Hepatocyte (in vitro differentiated cells): ENCODE data around the gene REPS2. TPM values are rescaled to one million over a fixed set of nuclear protein-coding genes. Genes with fewer than 3 reads are reported as not detected.

Experiments used
- DNase-seq: peaks from one replicate; pipeline ENCODE4 v3.0.0-alpha.2; 2016; ENCODE audit warnings: low spot score
- H2AFZ ChIP-seq: fragments of 200-600 bp; sonication (generic); 2 replicates; pipeline ENCODE4 v1.6.0; 2016; ENCODE audit warnings: antibody characterized with exemption, mild to moderate bottlenecking
- H3K27ac ChIP-seq: fragments of 200-600 bp; sonication (generic); 2 replicates; pipeline ENCODE4 v1.5.1; 2016; ENCODE audit warnings: mild to moderate bottlenecking
- H3K27me3 ChIP-seq: fragments of 200-600 bp; sonication (generic); 2 replicates; pipeline ENCODE4 v1.6.1; 2016
- H3K36me3 ChIP-seq: fragments of 200-600 bp; sonication (generic); replicated peaks from 2 replicates; pipeline ENCODE4 v1.5.1; 2016; ENCODE audit warnings: low read depth; ENCODE audit not compliant: insufficient read depth
- H3K4me1 ChIP-seq: fragments of 200-600 bp; sonication (generic); 2 replicates; pipeline ENCODE4 v1.5.1; 2016; ENCODE audit warnings: mild to moderate bottlenecking, moderate library complexity; ENCODE audit not compliant: insufficient read depth
- H3K4me2 ChIP-seq: fragments of 200-600 bp; sonication (generic); 2 replicates; pipeline ENCODE4 v1.6.0; 2016
- H3K4me3 ChIP-seq: fragments of 200-600 bp; sonication (generic); 2 replicates; pipeline ENCODE4 v1.5.1; 2016; ENCODE audit warnings: mild to moderate bottlenecking
- H3K79me2 ChIP-seq: fragments of 200-600 bp; sonication (generic); 2 replicates; pipeline ENCODE4 v1.6.0; 2017; ENCODE audit warnings: mild to moderate bottlenecking
- H3K9me2 ChIP-seq: fragments of 200-600 bp; sonication (generic); replicated peaks from 2 replicates; pipeline ENCODE4 v1.6.0; 2017; ENCODE audit warnings: mild to moderate bottlenecking; ENCODE audit not compliant: insufficient read depth
- H3K9me3 ChIP-seq: fragments of 200-600 bp; sonication (generic); 2 replicates; pipeline ENCODE4 v1.5.1; 2016; ENCODE audit warnings: low read depth, mild to moderate bottlenecking
- H4K20me1 ChIP-seq: fragments of 200-600 bp; sonication (generic); 2 replicates; pipeline ENCODE4 v1.6.0; 2016; ENCODE audit warnings: mild to moderate bottlenecking; ENCODE audit not compliant: insufficient read depth, poor library complexity, severe bottlenecking
- EZH2 ChIP-seq: fragments of 200-600 bp; sonication (generic); IDR thresholded peaks from 2 replicates; pipeline ENCODE4 v1.6.1; 2016; ENCODE audit warnings: antibody characterized with exemption, mild to moderate bottlenecking, borderline replicate concordance
- EZH2phosphoT487 ChIP-seq: fragments of 200-600 bp; sonication (generic); IDR thresholded peaks from one replicate; pipeline ENCODE4 v1.6.1; 2018; ENCODE audit warnings: antibody characterized with exemption, mild to moderate bottlenecking, low read depth, moderate library complexity; ENCODE audit not compliant: unreplicated experiment, severe bottlenecking
- WGBS: methylation state at CpG from one replicate; pipeline ENCODE4 v1.1.6; 2016; ENCODE audit warnings: low lambda C conversion rate; ENCODE audit errors: missing lambda C conversion rate; 5-methylcytosine and 5-hydroxymethylcytosine counted together
- polyA plus RNA-seq: library from polyadenylated mRNA; unstranded; fragments of >200 nt; fragmentation: Nextera tagmentation; extraction: Ambion mirVana; gene quantifications from 2 replicates; pipeline ENCODE4 v1.2.1, GENCODE V29; 2016
- total RNA-seq: library from RNA; depleted of rRNA; stranded (reverse); fragments of >200 nt; gene quantifications from 2 replicates; pipeline ENCODE4 v1.2.3, GENCODE V29; 2014
- TF ChIP-seq, protein P1 (sequence below): fragments of 200-600 bp; sonication (generic); IDR thresholded peaks from 2 replicates; pipeline ENCODE4 v1.5.1; 2016; ENCODE audit warnings: antibody characterized with exemption, mild to moderate bottlenecking; ENCODE audit not compliant: poor library complexity

Gene REPS2
- total and polyA plus RNA-seq, 2 experiments from 2014 or later = 3.4 to 5.0 TPM

GRCh38 chrX:17028356-17028755 lies 81.9 kb downstream of the REPS2 start:
- no peak overlapping the region for H3K27ac ChIP-seq
- H3K36me3 ChIP-seq = no peaks in the 10 kb centered on the region
- H3K4me3 ChIP-seq = no peak overlapping the region
- no peaks in the 10 kb centered on the region for H4K20me1 ChIP-seq
- no peaks in the 10 kb centered on the region for H3K79me2 ChIP-seq
- H3K4me1 ChIP-seq = no peaks in the 10 kb centered on the region
- H3K4me2 ChIP-seq = no peak overlapping the region
- no peaks in the 10 kb centered on the region for H3K9me3 ChIP-seq
- no peaks in the 10 kb centered on the region for H3K9me2 ChIP-seq
- TF ChIP-seq, protein P1, sequence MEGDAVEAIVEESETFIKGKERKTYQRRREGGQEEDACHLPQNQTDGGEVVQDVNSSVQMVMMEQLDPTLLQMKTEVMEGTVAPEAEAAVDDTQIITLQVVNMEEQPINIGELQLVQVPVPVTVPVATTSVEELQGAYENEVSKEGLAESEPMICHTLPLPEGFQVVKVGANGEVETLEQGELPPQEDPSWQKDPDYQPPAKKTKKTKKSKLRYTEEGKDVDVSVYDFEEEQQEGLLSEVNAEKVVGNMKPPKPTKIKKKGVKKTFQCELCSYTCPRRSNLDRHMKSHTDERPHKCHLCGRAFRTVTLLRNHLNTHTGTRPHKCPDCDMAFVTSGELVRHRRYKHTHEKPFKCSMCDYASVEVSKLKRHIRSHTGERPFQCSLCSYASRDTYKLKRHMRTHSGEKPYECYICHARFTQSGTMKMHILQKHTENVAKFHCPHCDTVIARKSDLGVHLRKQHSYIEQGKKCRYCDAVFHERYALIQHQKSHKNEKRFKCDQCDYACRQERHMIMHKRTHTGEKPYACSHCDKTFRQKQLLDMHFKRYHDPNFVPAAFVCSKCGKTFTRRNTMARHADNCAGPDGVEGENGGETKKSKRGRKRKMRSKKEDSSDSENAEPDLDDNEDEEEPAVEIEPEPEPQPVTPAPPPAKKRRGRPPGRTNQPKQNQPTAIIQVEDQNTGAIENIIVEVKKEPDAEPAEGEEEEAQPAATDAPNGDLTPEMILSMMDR = no peak
- TF ChIP-seq EZH2 = no peak
- TF ChIP-seq EZH2phosphoT487 = no peak
- no peak for DNase-seq
- no peak overlapping the region for H2AFZ ChIP-seq
- no peaks in the 10 kb centered on the region for H3K27me3 ChIP-seq

DNA sequence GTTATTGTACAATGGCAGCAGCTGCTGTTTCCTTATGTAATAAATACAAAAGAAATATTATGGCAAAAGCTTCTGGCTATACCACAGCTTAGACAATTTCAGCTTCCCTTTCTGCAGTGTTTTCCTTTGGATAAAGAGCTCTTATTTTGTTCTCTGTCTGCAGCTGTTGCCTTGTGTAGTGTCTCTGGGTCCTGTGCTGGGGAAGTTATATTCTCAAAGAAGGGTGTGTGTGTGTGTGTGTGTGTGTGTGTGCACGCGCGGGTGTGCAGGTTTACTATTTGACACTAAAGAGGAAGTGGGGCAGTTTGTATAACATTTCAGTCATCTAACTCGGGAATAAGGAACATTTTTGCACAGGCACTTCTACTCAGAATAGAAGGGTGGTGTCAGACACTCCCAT lies 83.6 kb downstream of the REPS2 start:
- H3K4me2 ChIP-seq = no peak overlapping the region
- no peaks in the 10 kb centered on the region for H3K27me3 ChIP-seq
- no peaks in the 10 kb centered on the region for H3K36me3 ChIP-seq
- H2AFZ ChIP-seq = no peak overlapping the region
- no peak for DNase-seq
- no peaks in the 10 kb centered on the region for H3K79me2 ChIP-seq
- no peak overlapping the region for H3K4me3 ChIP-seq
- H3K9me2 ChIP-seq = no peaks in the 10 kb centered on the region
- H4K20me1 ChIP-seq = no peaks in the 10 kb centered on the region
- no peaks in the 10 kb centered on the region for H3K9me3 ChIP-seq
- H3K4me1 ChIP-seq = no peaks in the 10 kb centered on the region
- 73% methylated on average over 4 of the region's 4 CpGs for WGBS
- no peak for TF ChIP-seq EZH2phosphoT487
- TF ChIP-seq EZH2 = no peak
- TF ChIP-seq, protein P1 = no peak
- H3K27ac ChIP-seq = no peak overlapping the region

GRCh38 chrX:17030580-17031270 lies 84.3 kb downstream of the REPS2 start:
- Histone ChIP-seq H4K20me1 (no peaks in the 10 kb centered on the region), H3K4me2 (no peak overlapping the region), H2AFZ (no peak overlapping the region), H3K36me3 (no peaks in the 10 kb centered on the region), H3K9me2 (no peaks in the 10 kb centered on the region), H3K4me3 (no peak overlapping the region), H3K79me2 (no peaks in the 10 kb centered on the region), H3K27me3 (no peaks in the 10 kb centered on the region), H3K27ac (no peak overlapping the region), H3K9me3 (no peaks in the 10 kb centered on the region), H3K4me1 (no peaks in the 10 kb centered on the region)
- DNase-seq = no peak
- TF ChIP-seq, protein P1 = no peak
- TF ChIP-seq EZH2 = no peak
- TF ChIP-seq EZH2phosphoT487 = no peak
- WGBS = 47% methylated on average over 3 of the region's 3 CpGs
